B cell (primary cell): ENCODE data around the gene TCF25. TPM values are rescaled to one million over a fixed set of nuclear protein-coding genes. Genes with fewer than 3 reads are reported as not detected.

ENCODE experiments used
- ATAC-seq: fragments of 200-7000 bp; cut with Tn5 transposase; one replicate; pipeline ENCODE4 v1.10.0; 2021; ENCODE audit warnings: low read depth, mild to moderate bottlenecking, moderate number of reproducible peaks, moderate library complexity
- CTCF ChIA-PET: fragments of 350-600 bp; sonication (Branson Sonifier 250); formaldehyde crosslinking; loops from one replicate; lab custom pipeline; 2021; ENCODE audit warnings: antibody characterized with exemption, inconsistent platforms; lab: Charles Lee
- POLR2A ChIA-PET: fragments of 350-600 bp; sonication (Branson Sonifier 250); formaldehyde crosslinking; loops from one replicate; lab custom pipeline; 2021; ENCODE audit warnings: antibody characterized with exemption; lab: Charles Lee
- DNase-seq: peaks from one replicate; pipeline ENCODE4 v3.0.0; 2013
- H2AFZ ChIP-seq: 2 replicates; pipeline ENCODE4 v1.6.1; 2012; ENCODE audit warnings: mild to moderate bottlenecking, low read depth, low read length; ENCODE audit not compliant: insufficient read depth, poor library complexity, severe bottlenecking
- H3K27ac ChIP-seq, 2 donors: 1 replicate in 1 of 2; 2 replicates in 1 of 2; pipeline ENCODE4 v1.5.1; 2012 to 2013; ENCODE audit warnings: low read length in 2 of 2, mild to moderate bottlenecking in 2 of 2, moderate library complexity in 1 of 2
- H3K27me3 ChIP-seq, 4 experiments: fragments of 200-600 bp in 1 of 4; sonication (generic) in 1 of 4; replicated peaks in 1 of 4; 1 replicate in 2 of 4; 2 replicates in 2 of 4; pipeline versions ENCODE4 v1.6.1 to v1.7.0; 2013 to 2016; ENCODE audit warnings: low read length in 3 of 4, mild to moderate bottlenecking in 2 of 4, mixed read lengths in 1 of 4, moderate library complexity in 1 of 4; ENCODE audit not compliant: insufficient read depth in 4 of 4, control insufficient read depth in 3 of 4; ENCODE audit errors: control extremely low read depth in 1 of 4
- H3K36me3 ChIP-seq, 2 experiments: replicated peaks in 1 of 2; 1 replicate in 1 of 2; 2 replicates in 1 of 2; pipeline versions ENCODE4 v1.6.1 to v1.7.1; 2013; ENCODE audit warnings: low read length in 1 of 2; ENCODE audit not compliant: insufficient read depth in 2 of 2, control insufficient read depth in 1 of 2; ENCODE audit errors: control extremely low read depth in 1 of 2, extremely low read depth in 1 of 2
- H3K4me1 ChIP-seq, 2 donors: fragments of 200-600 bp in 1 of 2; sonication (generic) in 1 of 2; 1 replicate in 1 of 2; 2 replicates in 1 of 2; pipeline versions ENCODE4 v1.5.1 to v1.6.1; 2013 to 2017; ENCODE audit warnings: low read length in 2 of 2; ENCODE audit not compliant: control insufficient read depth in 2 of 2, insufficient read depth in 2 of 2
- H3K4me2 ChIP-seq: replicated peaks from 2 replicates; pipeline ENCODE3; 2012; ENCODE audit warnings: mild to moderate bottlenecking, low read depth, low read length; ENCODE audit not compliant: poor library complexity, severe bottlenecking
- H3K4me3 ChIP-seq, 5 experiments: fragments of 200-600 bp in 1 of 5; sonication (generic) in 1 of 5; 1 replicate in 3 of 5; 2 replicates in 2 of 5; pipeline versions ENCODE4 v1.5.1 to v1.7.0; 2011 to 2016; ENCODE audit warnings: low read length in 4 of 5, mild to moderate bottlenecking in 4 of 5, low read depth in 2 of 5, control low read depth in 1 of 5, moderate library complexity in 1 of 5; ENCODE audit not compliant: insufficient read depth in 1 of 5; ENCODE audit errors: control extremely low read depth in 1 of 5, extremely low read depth in 1 of 5
- H3K79me2 ChIP-seq: fragments of 200-600 bp; sonication (generic); one replicate; pipeline ENCODE4 v1.6.0; 2016; ENCODE audit warnings: low read length; ENCODE audit not compliant: control insufficient read depth, insufficient read depth
- H3K9ac ChIP-seq: fragments of 200-600 bp; sonication (generic); 2 replicates; pipeline ENCODE4 v1.6.1; 2017; ENCODE audit warnings: mild to moderate bottlenecking, low read length, moderate library complexity
- H3K9me3 ChIP-seq, 3 donors: one replicate each; pipeline versions ENCODE4 v1.6.1 to v1.7.1; 2013; ENCODE audit warnings: low read length in 2 of 3; ENCODE audit not compliant: control insufficient read depth in 2 of 3, insufficient read depth in 1 of 3; ENCODE audit errors: control extremely low read depth in 1 of 3
- H4K20me1 ChIP-seq: 2 replicates; pipeline ENCODE4 v1.6.0; 2012; ENCODE audit warnings: mild to moderate bottlenecking, low read length; ENCODE audit not compliant: insufficient read depth, control insufficient read depth, poor library complexity, severe bottlenecking
- H3K27ac Mint-ChIP-seq: one replicate; pipeline ENCODE4 v1.8.0; 2021; ENCODE audit warnings: mixed read lengths
- H3K27me3 Mint-ChIP-seq: one replicate; pipeline ENCODE4 v1.8.0; 2021; ENCODE audit warnings: mixed read lengths
- H3K4me1 Mint-ChIP-seq: one replicate; pipeline ENCODE4 v1.8.0; 2021; ENCODE audit warnings: mixed read lengths
- H3K4me3 Mint-ChIP-seq: one replicate; pipeline ENCODE4 v1.8.0; 2021; ENCODE audit warnings: mixed read lengths
- H3K9me3 Mint-ChIP-seq: one replicate; pipeline ENCODE4 v1.8.0; 2022; ENCODE audit warnings: mixed read lengths; ENCODE audit not compliant: insufficient read depth
- EZH2 ChIP-seq: IDR thresholded peaks from 2 replicates; pipeline ENCODE4 v1.6.1; 2012; ENCODE audit warnings: borderline replicate concordance, low read depth, mild to moderate bottlenecking, moderate library complexity, low read length; ENCODE audit not compliant: insufficient read depth, poor library complexity, severe bottlenecking
- WGBS: methylation state at CpG from one replicate; pipeline ENCODE4 v1.1.5; 2013; ENCODE audit warnings: missing lambda C conversion rate; ENCODE audit not compliant: insufficient coverage; 5-methylcytosine and 5-hydroxymethylcytosine counted together
- intact Hi-C: fragments of 100-400 bp; cut with micrococcal nuclease; formaldehyde crosslinking; loops from one replicate; pipeline ENCODE4 v1.10.0; 2022
- polyA plus RNA-seq: library from polyadenylated mRNA; depleted of rRNA; stranded (reverse); fragments of >200 nt; gene quantifications from 2 replicates; pipeline ENCODE4 v1.2.3, GENCODE V29; 2012
- total RNA-seq, 2 donors: library from RNA; stranded (reverse); fragments of 120-200 nt in 1 of 2; gene quantifications; 1 replicate in 1 of 2; 2 replicates in 1 of 2; pipeline versions ENCODE4 v1.2.3 to v1.2.4, GENCODE V29; 2013 to 2022
- TF ChIP-seq, protein P1 (sequence below): fragments of 200-600 bp; IDR thresholded peaks from one replicate; pipeline ENCODE4 v1.8.0; 2022; ENCODE audit warnings: antibody characterized with exemption, mild to moderate bottlenecking

The TCF25 gene
- total and polyA plus RNA-seq, 2 donors (not counting 1 experiment from before 2014, with no cell fraction given) = 200 to 444 TPM

DNA sequence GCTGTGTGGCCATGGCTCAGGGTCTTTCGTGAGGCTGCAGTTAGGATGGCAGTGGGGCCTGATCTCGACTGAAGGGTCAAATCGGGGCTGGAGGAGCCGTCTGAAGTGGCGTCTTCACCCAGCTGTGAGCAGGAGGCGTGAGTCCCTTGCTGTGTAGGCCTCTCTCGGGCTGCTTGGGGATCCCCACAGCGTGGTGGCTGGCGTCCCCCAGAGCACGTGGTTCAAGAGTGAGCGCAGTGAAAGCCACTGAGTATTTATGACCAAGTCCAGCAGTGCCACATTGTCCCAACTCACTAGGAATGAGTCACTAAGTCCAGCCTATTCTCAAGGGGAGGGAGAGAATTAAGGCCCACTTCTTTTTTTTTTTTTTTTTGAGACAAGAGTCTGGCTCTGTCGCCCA is 11.7 kb upstream of the TCF25 start:
- H3K9ac ChIP-seq = no peak overlapping the region
- no peaks in the 10 kb centered on the region for H4K20me1 ChIP-seq
- H3K9me3 Mint-ChIP-seq = no peaks in the 10 kb centered on the region
- ATAC-seq (no peak), DNase-seq (no peak)
- no peak overlapping the region for H3K27ac ChIP-seq
- no peak overlapping the region for H2AFZ ChIP-seq
- H3K4me2 ChIP-seq = no peak overlapping the region
- intact Hi-C loops = loop anchor here (2.0 to 5.0 kb wide), 4 partner anchors 45 to 245 kb away; partner anchors contain the start of genes FANCA and SPATA2L
- no peak overlapping the region for H3K4me3 ChIP-seq
- H3K4me1 Mint-ChIP-seq = peaks cover 29% of the 10 kb centered on the region
- peaks cover 17 to 29% of the 10 kb centered on the region in 2 donors for H3K4me1 ChIP-seq
- no peaks in the 10 kb centered on the region for H3K79me2 ChIP-seq
- WGBS = 89% methylated on average over 10 of the region's 12 CpGs
- H3K36me3 ChIP-seq = no peaks in the 10 kb centered on the region
- H3K9me3 ChIP-seq = no peaks in the 10 kb centered on the region
- no peak overlapping the region for H3K4me3 Mint-ChIP-seq
- ChIA-PET POLR2A (interaction anchor here (1.8 to 1.9 kb wide), 2 partner anchors 12 to 162 kb away, joined by 7 to 12 read pairs; partner anchors contain the start of gene TCF25), CTCF (interaction anchor here (0.6 to 6.1 kb wide), 16 partner anchors 10 to 289 kb away, joined by 3 to 105 read pairs (median 9); partner anchors contain the start of genes FANCA and TCF25)
- H3K27ac Mint-ChIP-seq = no peak overlapping the region
- H3K27me3 Mint-ChIP-seq = no peaks in the 10 kb centered on the region
- TF ChIP-seq, protein P1, sequence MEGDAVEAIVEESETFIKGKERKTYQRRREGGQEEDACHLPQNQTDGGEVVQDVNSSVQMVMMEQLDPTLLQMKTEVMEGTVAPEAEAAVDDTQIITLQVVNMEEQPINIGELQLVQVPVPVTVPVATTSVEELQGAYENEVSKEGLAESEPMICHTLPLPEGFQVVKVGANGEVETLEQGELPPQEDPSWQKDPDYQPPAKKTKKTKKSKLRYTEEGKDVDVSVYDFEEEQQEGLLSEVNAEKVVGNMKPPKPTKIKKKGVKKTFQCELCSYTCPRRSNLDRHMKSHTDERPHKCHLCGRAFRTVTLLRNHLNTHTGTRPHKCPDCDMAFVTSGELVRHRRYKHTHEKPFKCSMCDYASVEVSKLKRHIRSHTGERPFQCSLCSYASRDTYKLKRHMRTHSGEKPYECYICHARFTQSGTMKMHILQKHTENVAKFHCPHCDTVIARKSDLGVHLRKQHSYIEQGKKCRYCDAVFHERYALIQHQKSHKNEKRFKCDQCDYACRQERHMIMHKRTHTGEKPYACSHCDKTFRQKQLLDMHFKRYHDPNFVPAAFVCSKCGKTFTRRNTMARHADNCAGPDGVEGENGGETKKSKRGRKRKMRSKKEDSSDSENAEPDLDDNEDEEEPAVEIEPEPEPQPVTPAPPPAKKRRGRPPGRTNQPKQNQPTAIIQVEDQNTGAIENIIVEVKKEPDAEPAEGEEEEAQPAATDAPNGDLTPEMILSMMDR = no peak
- TF ChIP-seq EZH2 = no peak
- H3K27me3 ChIP-seq = peaks cover 0 to 4% (median 0%) of the 10 kb centered on the region in 4 experiments

DNA sequence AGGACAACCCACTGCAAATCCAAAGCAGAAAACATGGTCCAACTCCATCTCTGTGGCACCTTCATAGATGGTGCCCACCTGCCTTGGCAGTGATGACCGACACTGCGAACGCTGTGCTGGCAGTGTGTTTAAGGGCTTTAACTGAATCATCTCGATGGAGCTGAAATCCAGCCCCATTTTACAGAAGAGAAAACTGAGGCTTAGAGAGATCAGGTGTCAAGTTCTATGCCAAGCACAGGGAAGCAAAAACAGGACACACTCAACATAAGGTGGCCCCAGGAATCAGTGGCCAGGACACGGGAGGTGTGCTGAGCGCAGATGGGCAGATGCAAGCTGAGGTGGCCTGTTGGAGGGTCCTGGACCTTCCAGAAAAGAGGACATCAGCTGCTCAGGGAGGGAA is 10.7 kb upstream of the TCF25 start:
- intact Hi-C loops = loop anchor here (5.0 kb wide), 1 partner anchor 100 kb away; no protein-coding TSS in a partner anchor
- Histone ChIP-seq H2AFZ (no peak overlapping the region), H3K27ac (no peak overlapping the region), H3K27me3 (peaks cover 0 to 4% (median 0%) of the 10 kb centered on the region in 4 experiments), H3K79me2 (no peaks in the 10 kb centered on the region), H3K4me3 (no peak overlapping the region), H3K4me2 (no peak overlapping the region), H3K4me1 (peaks cover 17 to 29% of the 10 kb centered on the region in 2 donors), H3K36me3 (no peaks in the 10 kb centered on the region), H4K20me1 (no peaks in the 10 kb centered on the region), H3K9me3 (peaks cover 0 to 7% (median under 1%) of the 10 kb centered on the region in 3 donors), H3K9ac (no peak overlapping the region)
- no peak overlapping the region for H3K27ac Mint-ChIP-seq
- H3K4me1 Mint-ChIP-seq = peaks cover 29% of the 10 kb centered on the region
- no peaks in the 10 kb centered on the region for H3K27me3 Mint-ChIP-seq
- WGBS = 98% methylated on average over 6 of the region's 6 CpGs
- TF ChIP-seq, protein P1 = no peak
- no peak for TF ChIP-seq EZH2
- no peak for ATAC-seq
- no peak for DNase-seq
- H3K9me3 Mint-ChIP-seq = no peaks in the 10 kb centered on the region
- no peak overlapping the region for H3K4me3 Mint-ChIP-seq
- CTCF ChIA-PET = interaction anchor here (0.6 to 6.1 kb wide), 5 partner anchors 10 to 161 kb away, joined by 3 to 105 read pairs (median 4); partner anchors contain the start of genes SPATA2L and TCF25
- POLR2A ChIA-PET = no interaction called here
